Heart left ventricle (tissue), 16 donors: Measurements from ENCODE around the gene FRAT2. TPM values are rescaled to one million over a fixed set of nuclear protein-coding genes. Genes with fewer than 3 reads are reported as not detected.

Experiments
- ATAC-seq, 4 donors: fragments of 200-7000 bp; cut with Tn5 transposase; one replicate each; pipeline ENCODE4 v1.9.1; 2020 to 2022; ENCODE audit warnings: moderate library complexity in 4 of 4, mild to moderate bottlenecking in 3 of 4, moderate number of reproducible peaks in 1 of 4
- DNase-seq, 5 donors: peaks; one replicate each; pipeline ENCODE4 v3.0.0-alpha.2; 2020
- H3K27ac ChIP-seq, 12 donors: fragments of 200-600 bp; sonication (generic) in 4 of 12; one replicate each; pipeline versions ENCODE4 v1.5.0 to v1.8.0; 2016 to 2022; ENCODE audit warnings: mild to moderate bottlenecking in 2 of 12
- H3K27me3 ChIP-seq, 9 donors: fragments of 200-600 bp; sonication (generic) in 2 of 9; one replicate each; pipeline versions ENCODE4 v1.5.1 to v1.8.0; 2016 to 2022; ENCODE audit warnings: mild to moderate bottlenecking in 3 of 9
- H3K36me3 ChIP-seq, 9 donors: fragments of 200-600 bp; sonication (generic) in 2 of 9; one replicate each; pipeline versions ENCODE4 v1.5.0 to v1.8.0; 2018 to 2022; ENCODE audit warnings: mild to moderate bottlenecking in 2 of 9
- H3K4me1 ChIP-seq, 12 donors: fragments of 200-600 bp; sonication (generic) in 4 of 12; one replicate each; pipeline versions ENCODE4 v1.5.0 to v1.8.0; 2016 to 2022; ENCODE audit warnings: mild to moderate bottlenecking in 3 of 12
- H3K4me3 ChIP-seq, 12 donors: fragments of 200-600 bp; sonication (generic) in 4 of 12; one replicate each; pipeline versions ENCODE4 v1.5.0 to v1.8.0; 2017 to 2022; ENCODE audit warnings: mild to moderate bottlenecking in 9 of 12, moderate library complexity in 4 of 12
- H3K9me3 ChIP-seq, 12 donors: fragments of 200-600 bp; sonication (generic) in 4 of 12; one replicate each; pipeline versions ENCODE4 v1.5.0 to v1.8.0; 2016 to 2022; ENCODE audit warnings: mild to moderate bottlenecking in 1 of 12
- CTCF ChIP-seq, 12 donors: fragments of 200-600 bp; sonication (generic) in 4 of 12; IDR thresholded peaks; one replicate each; pipeline versions ENCODE4 v1.5.0 to v1.8.0; 2018 to 2022; ENCODE audit warnings: antibody characterized with exemption in 12 of 12, mild to moderate bottlenecking in 5 of 12
- POLR2A ChIP-seq, 2 donors: fragments of 450-650 bp; IDR thresholded peaks; one replicate each; pipeline ENCODE4 v1.6.1; 2017; ENCODE audit warnings: antibody characterized with exemption in 2 of 2, mild to moderate bottlenecking in 2 of 2, moderate library complexity in 2 of 2
- WGBS, 4 donors: extraction: QIAGEN DNeasy Blood & Tissue Kit in 2 of 4; methylation state at CpG; one replicate each; pipeline versions ENCODE4 v1.1.5 to v1.1.7; 2013 to 2018; 5-methylcytosine and 5-hydroxymethylcytosine counted together
- intact Hi-C, 10 donors: fragments of 100-400 bp; cut with DNase I; formaldehyde crosslinking; loops; one replicate each; pipeline versions ENCODE4 v1.11.1 to v1.14.2; 2022
- polyA plus RNA-seq, 2 donors: library from polyadenylated mRNA; stranded (reverse); fragments of 200-250 nt; gene quantifications; one replicate each; pipeline ENCODE4 v1.2.3, GENCODE V29; 2013
- total RNA-seq, 9 donors: library from RNA; depleted of rRNA in 2 of 9; stranded (reverse); fragments of >200 nt in 2 of 9; fragmentation: NEBNext Ultra II Directional in 3 of 9; extraction: Animal tissue kit (Norgen Biotek cat#: 25700) in 3 of 9; gene quantifications; one replicate each; pipeline versions ENCODE4 v1.1.0 to v1.2.4, GENCODE V29; 2016 to 2023
- donor health status: ischemic (EF 13 %, LVEDD 7.1; RV severe dilation, severe dysfunction).
- donor health status: healthy with polysubstance abuse.
- donor health status: DM: no; HTN: yes; CAD: no.
- donor health status: DM: no; HTN: no; CAD: no.
- donor health status: ischemic (EF 25% LVEDD 6.9; RV normal size, moderate dysfunction).
- donor health status: ischemic (EF 25% LVEDD 5.7; RV mildly dilated, moderate dysfunction).
- donor health status: healthy.
- donor health status: DM: yes; HTN: yes; CAD: no.
- donor health status: ischemic (EF 35%, LVEDD 5.7; RV mildly dilated, moderate dysfunction).
- donor health status: nonischemic (EF 11% LVEDD 7.7; RV severe dilation, severe dysfunction).
- donor health status: DM: yes; HTN: yes; CAD: no.
- donor health status: PGD.
- donor health status: ischemic (EF 29% LVEDD 5.4; RV normal size, mild dysfunction).
- donor health status: nonischemic (EF 23%, LVEDD 6.1; RV moderate dilation, normal function).

The FRAT2 gene
- total and polyA plus RNA-seq, 11 donors: 3.4 to 12.4 (median 7.3) TPM

GRCh38 chr10:97302088-97302791 is 32.3 kb downstream of the FRAT2 start:
- WGBS, 4 donors: 94 to 95% (median 94%) methylated on average over 9 to 11 of the region's 11 CpGs
- Histone ChIP-seq H3K4me1 (peaks cover 0 to 5% (median 0%) of the 10 kb centered on the region in 12 donors), H3K9me3 (no peaks in the 10 kb centered on the region), H3K4me3 (no peak overlapping the region), H3K27me3 (no peaks in the 10 kb centered on the region), H3K27ac (no peak overlapping the region), H3K36me3 (no peaks in the 10 kb centered on the region)
- intact Hi-C loops: no loop called here
- ATAC-seq (no peak), DNase-seq (no peak)
- TF ChIP-seq POLR2A (IDR thresholded peaks at IDR 0.05): no peak
- TF ChIP-seq CTCF (IDR thresholded peaks at IDR 0.05): no peak

- DNase-seq (no peak), ATAC-seq (no peak)
- no peaks in the 10 kb centered on the region for H3K9me3 ChIP-seq
- H3K27ac ChIP-seq: no peak overlapping the region
- peaks cover 0 to 5% (median 0%) of the 10 kb centered on the region in 12 donors for H3K4me1 ChIP-seq
- no peaks in the 10 kb centered on the region for H3K36me3 ChIP-seq
- H3K27me3 ChIP-seq: no peaks in the 10 kb centered on the region
- no peak overlapping the region for H3K4me3 ChIP-seq
- WGBS, 4 donors: 89 to 96% (median 94%) methylated on average over 3 of the region's 3 CpGs
- TF ChIP-seq CTCF (IDR thresholded peaks at IDR 0.05): no peak
- no peak for TF ChIP-seq POLR2A (IDR thresholded peaks at IDR 0.05)
- intact Hi-C loops: no loop called here
These were observed 33.5 kb downstream of the FRAT2 start for GRCh38 chr10:97300980-97301379.

- DNase-seq (no peak), ATAC-seq (no peak)
- TF ChIP-seq POLR2A (IDR thresholded peaks at IDR 0.05): no peak
- no peak for TF ChIP-seq CTCF (IDR thresholded peaks at IDR 0.05)
- Histone ChIP-seq H3K9me3 (no peaks in the 10 kb centered on the region), H3K27me3 (no peaks in the 10 kb centered on the region), H3K4me3 (no peak overlapping the region), H3K4me1 (peaks cover 0 to 5% (median 0%) of the 10 kb centered on the region in 12 donors), H3K36me3 (no peaks in the 10 kb centered on the region), H3K27ac (no peak overlapping the region)
- intact Hi-C loops: no loop called here
- 60 to 66% (median 64%) methylated on average over 3 of the region's 3 CpGs for WGBS, 4 donors
These were observed 36.3 kb downstream of the FRAT2 start for GRCh38 chr10:97298223-97298571.

- TF ChIP-seq POLR2A (IDR thresholded peaks at IDR 0.05) (no peak), CTCF (IDR thresholded peaks at IDR 0.05) (no peak)
- intact Hi-C loops: no loop called here
- Histone ChIP-seq H3K9me3 (no peaks in the 10 kb centered on the region), H3K27ac (no peak overlapping the region), H3K36me3 (no peaks in the 10 kb centered on the region), H3K4me3 (no peak overlapping the region), H3K4me1 (peaks cover 0 to 5% (median 0%) of the 10 kb centered on the region in 12 donors), H3K27me3 (no peaks in the 10 kb centered on the region)
- 74 to 79% (median 74%) methylated on average over 8 of the region's 8 CpGs for WGBS, 4 donors
- ATAC-seq (no peak), DNase-seq (no peak)
These were observed 36.8 kb downstream of the FRAT2 start for GRCh38 chr10:97297556-97298222.
